T-helper 2 cell treated with Interferon-gamma antibody and Interleukin-4, amounts not matched to agents 100 ng/mL and 5 ng/mL, for 36 hours (primary cell): ENCODE results near the gene C12orf60. TPM values are rescaled to one million over a fixed set of nuclear protein-coding genes. Genes with fewer than 3 reads are reported as not detected.

ENCODE experiments used
- intact Hi-C: fragments of 100-400 bp; cut with micrococcal nuclease; formaldehyde crosslinking; loops from one replicate; pipeline ENCODE4 v1.15.1; 2023
- total RNA-seq: library from RNA; stranded (reverse); gene quantifications from 2 replicates; pipeline ENCODE4 v1.2.3, GENCODE V29; 2022

C12orf60 gene
- total RNA-seq, 1 donor from 2014 or later = 1.5 TPM

- intact Hi-C loops = no loop called here
Observed at GRCh38 chr12:14871247-14871646, 67.8 kb downstream of the C12orf60 start.

- intact Hi-C loops = no loop called here
Observed at GRCh38 chr12:14871886-14872285, 68.4 kb downstream of the C12orf60 start.

GRCh38 chr12:14873440-14874185 is 70.1 kb downstream of the C12orf60 start:
- intact Hi-C loops = no loop called here

Other genes with a start within 250 kb of the C12orf60 start
- not detected in 2 replicates for gene PLBD1, start 235.8 kb upstream of the C12orf60 start, total RNA-seq
- gene GUCY2C, start 107.1 kb upstream of the C12orf60 start, total RNA-seq = not detected in 2 replicates
- 81.5 and 87.4 TPM in 2 replicates for gene WBP11, start 192 bp upstream of the C12orf60 start, total RNA-seq
- not detected in 2 replicates for gene SMCO3, start 10.5 kb downstream of the C12orf60 start, total RNA-seq
- not detected in 2 replicates for gene ART4, start 39.9 kb downstream of the C12orf60 start, total RNA-seq
- gene MGP, start 82.2 kb downstream of the C12orf60 start, total RNA-seq = 0.27 TPM in 1 of 2 replicates, not detected in the other
- 12.2 and 13.3 TPM in 2 replicates for gene ERP27, start 134.9 kb downstream of the C12orf60 start, total RNA-seq
- gene ARHGDIB, start 157.9 kb downstream of the C12orf60 start, total RNA-seq = 1,650 and 1,655 TPM in 2 replicates
- not detected in 2 replicates for gene PDE6H, start 169.4 kb downstream of the C12orf60 start, total RNA-seq